Measurements from ENCODE around the gene RSPH6A.

- TF ChIP-seq RAD21 (conservative IDR thresholded peaks at IDR 0.05) (no peak), EZH2 (IDR thresholded peaks at IDR 0.05; ENCODE audit: borderline replicate concordance, insufficient read depth, low read length, poor library complexity, severe bottlenecking) (no peak), SMC3 (conservative IDR thresholded peaks at IDR 0.05; ENCODE audit: poor library complexity) (no peak)
- TF ChIP-seq, protein P1, sequence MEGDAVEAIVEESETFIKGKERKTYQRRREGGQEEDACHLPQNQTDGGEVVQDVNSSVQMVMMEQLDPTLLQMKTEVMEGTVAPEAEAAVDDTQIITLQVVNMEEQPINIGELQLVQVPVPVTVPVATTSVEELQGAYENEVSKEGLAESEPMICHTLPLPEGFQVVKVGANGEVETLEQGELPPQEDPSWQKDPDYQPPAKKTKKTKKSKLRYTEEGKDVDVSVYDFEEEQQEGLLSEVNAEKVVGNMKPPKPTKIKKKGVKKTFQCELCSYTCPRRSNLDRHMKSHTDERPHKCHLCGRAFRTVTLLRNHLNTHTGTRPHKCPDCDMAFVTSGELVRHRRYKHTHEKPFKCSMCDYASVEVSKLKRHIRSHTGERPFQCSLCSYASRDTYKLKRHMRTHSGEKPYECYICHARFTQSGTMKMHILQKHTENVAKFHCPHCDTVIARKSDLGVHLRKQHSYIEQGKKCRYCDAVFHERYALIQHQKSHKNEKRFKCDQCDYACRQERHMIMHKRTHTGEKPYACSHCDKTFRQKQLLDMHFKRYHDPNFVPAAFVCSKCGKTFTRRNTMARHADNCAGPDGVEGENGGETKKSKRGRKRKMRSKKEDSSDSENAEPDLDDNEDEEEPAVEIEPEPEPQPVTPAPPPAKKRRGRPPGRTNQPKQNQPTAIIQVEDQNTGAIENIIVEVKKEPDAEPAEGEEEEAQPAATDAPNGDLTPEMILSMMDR (IDR thresholded peaks at IDR 0.05; ENCODE audit: poor library complexity, severe bottlenecking), result no peak
Observed at GRCh38 chr19:45785097-45785496, 30.0 kb downstream of the RSPH6A start.
